Measurements from ENCODE around the gene RNF214.
"Not testable (repeated sequence)": the region's sequence is repeated elsewhere in the genome, so short reads cannot be mapped to it uniquely, and the experiment has no call there.

RNF214 gene

GRCh38 chr11:117201658-117202305 lies 30.7 kb upstream of the RNF214 start:
- no peak for DNase-seq
- Mint-ChIP-seq H3K4me3 (no peak overlapping the region), H3K36me3 (peaks cover 32 to 49% of the 10 kb centered on the region in 2 donors), H3K9me3 (no peaks in the 10 kb centered on the region), H3K27me3 (no peaks in the 10 kb centered on the region), H3K27ac (peak overlapping the region; percentile 42), H3K4me1 (peaks cover 15 to 33% of the 10 kb centered on the region in 2 donors)
- no peak for ATAC-seq (replicated peaks)

DNA sequence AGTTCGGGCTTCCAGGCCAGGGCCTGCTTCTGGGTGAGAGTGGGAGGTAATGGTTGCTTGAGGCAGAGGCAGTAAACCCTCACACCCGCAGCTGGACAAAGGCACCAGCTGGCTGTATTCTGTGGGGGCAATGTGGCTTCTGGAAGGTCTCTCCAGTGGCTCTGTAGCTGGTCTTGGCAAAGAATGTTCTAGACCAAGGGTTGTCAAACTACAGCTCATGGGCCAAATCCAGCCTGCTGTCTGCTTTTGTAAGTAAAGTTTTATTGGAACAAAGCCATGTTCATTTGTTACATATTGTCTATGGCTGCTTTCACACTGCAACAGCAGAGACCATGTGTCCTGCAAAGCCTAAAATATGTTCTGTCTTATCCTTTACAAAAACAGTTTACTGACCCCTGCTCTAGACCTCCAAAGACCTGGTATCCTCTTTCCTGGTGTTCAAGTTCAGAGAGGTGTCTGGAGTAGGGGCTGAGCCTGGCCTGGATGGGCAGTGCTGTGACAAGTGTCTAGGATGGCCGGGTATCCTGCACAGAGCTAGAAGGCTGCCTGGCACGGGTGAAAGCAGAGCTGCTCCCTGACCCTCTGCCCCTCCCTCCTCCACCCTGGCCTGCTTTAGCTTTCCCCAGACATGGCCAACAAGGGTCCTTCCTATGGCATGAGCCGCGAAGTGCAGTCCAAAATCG lies 29.9 kb upstream of the RNF214 start:
- peaks cover 14 to 30% of the 10 kb centered on the region in 2 donors for H3K4me1 Mint-ChIP-seq
- no peak overlapping the region for H3K4me3 Mint-ChIP-seq
- no peaks in the 10 kb centered on the region for H3K9me3 Mint-ChIP-seq
- ATAC-seq (replicated peaks) (peak in 1 of 2 donors; percentile 4), DNase-seq (no peak)
- no peaks in the 10 kb centered on the region for H3K27me3 Mint-ChIP-seq
- peak overlapping the region; percentile 15 for H3K27ac Mint-ChIP-seq
- H3K36me3 Mint-ChIP-seq: peaks cover 25 to 46% of the 10 kb centered on the region in 2 donors

- H3K27me3 Mint-ChIP-seq: no peaks in the 10 kb centered on the region
- peak overlapping the region; percentile 15 for H3K27ac Mint-ChIP-seq
- DNase-seq (no peak), ATAC-seq (replicated peaks) (peak in 1 of 2 donors; percentile 2)
- no peaks in the 10 kb centered on the region for H3K9me3 Mint-ChIP-seq
- H3K36me3 Mint-ChIP-seq: peaks cover 22 to 43% of the 10 kb centered on the region in 2 donors
- H3K4me3 Mint-ChIP-seq: no peak overlapping the region
- H3K4me1 Mint-ChIP-seq: peaks cover 11 to 25% of the 10 kb centered on the region in 2 donors
Observed at GRCh38 chr11:117203069-117203407, 29.4 kb upstream of the RNF214 start.

DNA sequence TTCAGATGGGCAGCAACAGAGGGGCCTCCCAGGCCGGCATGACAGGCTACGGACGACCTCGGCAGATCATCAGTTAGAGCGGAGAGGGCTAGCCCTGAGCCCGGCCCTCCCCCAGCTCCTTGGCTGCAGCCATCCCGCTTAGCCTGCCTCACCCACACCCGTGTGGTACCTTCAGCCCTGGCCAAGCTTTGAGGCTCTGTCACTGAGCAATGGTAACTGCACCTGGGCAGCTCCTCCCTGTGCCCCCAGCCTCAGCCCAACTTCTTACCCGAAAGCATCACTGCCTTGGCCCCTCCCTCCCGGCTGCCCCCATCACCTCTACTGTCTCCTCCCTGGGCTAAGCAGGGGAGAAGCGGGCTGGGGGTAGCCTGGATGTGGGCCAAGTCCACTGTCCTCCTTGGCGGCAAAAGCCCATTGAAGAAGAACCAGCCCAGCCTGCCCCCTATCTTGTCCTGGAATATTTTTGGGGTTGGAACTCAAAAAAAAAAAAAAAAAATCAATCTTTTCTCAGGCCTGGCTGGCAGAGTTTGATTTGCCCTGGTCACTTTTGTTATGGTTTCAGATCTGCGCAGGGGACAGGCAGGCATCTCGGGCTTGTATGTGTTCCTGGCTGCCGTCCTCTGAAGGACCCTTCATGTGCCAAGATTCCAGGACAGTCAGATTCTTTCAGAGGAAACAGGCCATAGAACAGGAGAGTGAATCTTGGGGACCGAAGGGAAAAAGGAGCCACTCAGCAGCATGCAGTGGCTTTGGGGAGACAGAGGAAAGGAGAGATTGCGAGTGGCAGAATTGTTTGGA lies 28.0 kb upstream of the RNF214 start:
- ATAC-seq (replicated peaks) (peak in 1 of 2 donors; percentile 16), DNase-seq (no peak)
- Mint-ChIP-seq H3K36me3 (peaks cover 22 to 38% of the 10 kb centered on the region in 2 donors), H3K9me3 (no peaks in the 10 kb centered on the region), H3K4me1 (peaks cover 7 to 15% of the 10 kb centered on the region in 2 donors), H3K4me3 (no peak overlapping the region), H3K27ac (peak overlapping the region; percentile 48), H3K27me3 (no peaks in the 10 kb centered on the region)

DNA sequence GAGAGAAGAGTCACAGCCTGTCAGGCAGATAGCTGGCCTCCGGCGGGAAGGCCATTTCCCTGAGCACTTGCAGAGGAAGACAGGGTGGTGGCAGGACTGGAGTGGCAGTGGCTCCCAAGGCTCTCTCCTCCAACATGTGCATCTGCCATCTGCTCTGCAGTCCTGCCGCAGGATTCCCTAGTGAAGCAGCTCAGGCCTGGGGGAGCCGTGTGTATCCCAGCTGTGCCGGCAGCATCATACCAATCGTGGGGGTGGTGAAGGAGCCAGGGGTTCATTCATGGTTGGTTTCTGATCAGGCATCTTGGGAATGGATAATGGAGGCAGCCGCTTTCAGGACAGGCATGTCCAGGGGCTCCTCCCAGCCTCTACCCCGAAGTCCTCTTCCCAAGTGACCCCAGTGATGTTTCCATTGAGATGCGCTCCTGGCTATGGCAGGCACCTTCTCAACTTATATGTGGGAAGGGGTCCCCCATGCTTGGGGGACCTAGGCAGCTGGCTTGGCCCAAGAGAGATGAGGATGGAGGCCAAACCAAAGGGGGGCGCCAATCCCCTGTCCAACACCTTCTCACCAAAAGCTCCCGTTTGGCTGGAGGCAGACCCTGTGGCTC lies 27.2 kb upstream of the RNF214 start:
- Mint-ChIP-seq H3K4me1 (peaks cover 7 to 15% of the 10 kb centered on the region in 2 donors), H3K27me3 (no peaks in the 10 kb centered on the region), H3K4me3 (no peak overlapping the region), H3K36me3 (peaks cover 22 to 43% of the 10 kb centered on the region in 2 donors), H3K27ac (peak overlapping the region; percentile 4), H3K9me3 (no peaks in the 10 kb centered on the region)
- DNase-seq: no peak
- ATAC-seq (replicated peaks): no peak

DNA sequence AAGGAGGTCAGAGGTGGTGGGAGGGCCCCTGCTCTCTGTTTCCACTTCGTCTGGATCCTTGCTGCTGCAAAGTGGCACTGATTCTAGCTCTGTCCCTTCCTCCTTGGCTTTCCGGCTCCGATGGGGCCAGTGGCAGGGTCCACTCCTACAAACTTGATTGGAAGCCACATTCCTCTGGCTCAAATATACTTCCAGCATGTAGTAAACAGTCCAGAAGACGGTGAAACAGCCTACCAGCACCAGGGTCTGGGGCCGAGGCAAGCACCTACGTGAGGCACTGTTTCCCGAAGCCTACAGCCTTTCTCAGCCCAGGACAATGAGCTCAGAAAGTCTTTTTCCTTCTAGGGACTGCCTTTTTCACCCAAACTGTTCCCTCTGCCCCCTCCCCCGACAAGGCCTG lies 26.4 kb upstream of the RNF214 start:
- not testable (repeated sequence) for H3K27me3 Mint-ChIP-seq; DNase-seq; H3K9me3 Mint-ChIP-seq; H3K4me3 Mint-ChIP-seq; H3K4me1 Mint-ChIP-seq; ATAC-seq (replicated peaks)
- peak overlapping the region; percentile 47 for H3K27ac Mint-ChIP-seq
- peaks cover 22 to 42% of the 10 kb centered on the region in 2 donors for H3K36me3 Mint-ChIP-seq

GRCh38 chr11:117206859-117207258 lies 25.6 kb upstream of the RNF214 start:
- DNase-seq; H3K27me3 Mint-ChIP-seq; H3K27ac Mint-ChIP-seq; H3K4me1 Mint-ChIP-seq; H3K4me3 Mint-ChIP-seq; ATAC-seq (replicated peaks); H3K9me3 Mint-ChIP-seq: not testable (repeated sequence)
- peaks cover 29 to 49% of the 10 kb centered on the region in 2 donors for H3K36me3 Mint-ChIP-seq

DNA sequence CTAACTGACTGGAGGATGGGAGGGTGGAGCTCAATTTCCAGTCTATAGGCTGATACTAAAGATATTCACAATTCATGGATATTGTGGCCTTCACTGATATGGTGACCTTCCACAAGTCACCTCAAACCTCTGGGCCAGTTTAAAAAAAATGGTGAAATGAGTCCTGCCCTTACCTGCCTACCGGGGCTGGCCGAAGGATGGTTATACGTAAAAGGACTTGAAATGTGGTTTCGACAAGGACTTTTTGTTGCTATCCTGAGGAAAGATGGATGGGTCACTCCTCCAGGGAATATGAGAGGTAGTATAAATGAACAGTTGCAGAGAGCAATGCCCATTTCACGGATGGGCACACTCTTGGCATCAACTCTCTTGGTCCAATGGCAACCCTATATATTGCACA lies 25.0 kb upstream of the RNF214 start:
- not testable (repeated sequence) for H3K4me3 Mint-ChIP-seq; H3K27me3 Mint-ChIP-seq; H3K9me3 Mint-ChIP-seq; H3K27ac Mint-ChIP-seq; H3K4me1 Mint-ChIP-seq; DNase-seq; ATAC-seq (replicated peaks)
- H3K36me3 Mint-ChIP-seq: peaks cover 29 to 53% of the 10 kb centered on the region in 2 donors

- H3K9me3 Mint-ChIP-seq; ATAC-seq (replicated peaks); H3K27me3 Mint-ChIP-seq; H3K27ac Mint-ChIP-seq; DNase-seq; H3K4me3 Mint-ChIP-seq; H3K4me1 Mint-ChIP-seq: not testable (repeated sequence)
- H3K36me3 Mint-ChIP-seq: peaks cover 29 to 51% of the 10 kb centered on the region in 2 donors
Observed at GRCh38 chr11:117208710-117209109, 23.8 kb upstream of the RNF214 start.

DNA sequence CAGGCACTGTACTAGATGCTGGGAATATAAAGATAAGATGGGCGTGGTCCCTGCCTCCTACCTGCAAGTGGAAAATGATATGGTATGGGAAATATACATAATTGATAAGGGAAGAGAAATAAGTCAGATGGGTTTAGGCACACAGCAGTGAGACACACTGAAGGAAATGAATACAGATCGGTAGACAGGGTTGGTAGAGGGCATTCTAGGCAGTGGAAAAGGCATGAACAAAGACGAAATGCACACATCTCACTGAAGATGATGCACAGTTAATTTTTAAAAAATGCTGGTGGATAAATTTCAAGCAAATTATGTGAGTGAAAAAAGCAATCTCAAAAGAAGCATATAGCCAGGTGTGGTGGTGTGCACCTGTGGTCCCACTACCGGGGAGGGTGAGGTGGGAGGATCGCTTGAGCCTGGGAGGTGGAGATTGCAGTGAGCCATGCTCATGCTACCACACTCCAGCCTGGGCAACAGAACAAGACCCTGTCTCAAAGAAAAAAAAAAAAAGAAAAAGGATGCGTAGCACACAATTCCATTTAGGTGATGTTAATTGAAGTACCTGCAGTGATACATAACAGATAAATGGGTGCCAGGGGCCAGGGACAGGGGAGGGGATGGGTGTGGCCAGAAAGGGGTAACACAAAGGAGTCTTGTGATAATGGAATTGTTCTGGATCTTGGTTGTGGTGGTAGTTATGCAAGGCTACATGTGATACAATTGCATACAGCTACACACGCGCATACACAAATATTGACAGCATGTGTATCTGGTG lies 22.9 kb upstream of the RNF214 start:
- H3K4me1 Mint-ChIP-seq; ATAC-seq (replicated peaks); H3K9me3 Mint-ChIP-seq; DNase-seq; H3K4me3 Mint-ChIP-seq; H3K27me3 Mint-ChIP-seq: not testable (repeated sequence)
- H3K27ac Mint-ChIP-seq: peak overlapping the region; percentile 73
- H3K36me3 Mint-ChIP-seq: peaks cover 31 to 53% of the 10 kb centered on the region in 2 donors

- ATAC-seq (replicated peaks): no peak
- Mint-ChIP-seq H3K36me3 (peaks cover 24 to 48% of the 10 kb centered on the region in 2 donors), H3K4me1 (peaks cover 0 to 2% of the 10 kb centered on the region in 2 donors), H3K27ac (no peak overlapping the region), H3K9me3 (no peaks in the 10 kb centered on the region), H3K4me3 (no peak overlapping the region), H3K27me3 (no peaks in the 10 kb centered on the region)
- DNase-seq: no peak
Observed at GRCh38 chr11:117210620-117211019, 21.9 kb upstream of the RNF214 start.

- H3K27me3 Mint-ChIP-seq: no peaks in the 10 kb centered on the region
- no peaks in the 10 kb centered on the region for H3K9me3 Mint-ChIP-seq
- no peak for ATAC-seq (replicated peaks)
- H3K4me3 Mint-ChIP-seq: no peak overlapping the region
- peaks cover 36 to 54% of the 10 kb centered on the region in 2 donors for H3K36me3 Mint-ChIP-seq
- DNase-seq: no peak
- H3K4me1 Mint-ChIP-seq: peaks cover 0 to 2% of the 10 kb centered on the region in 2 donors
- no peak overlapping the region for H3K27ac Mint-ChIP-seq
Observed at GRCh38 chr11:117212697-117213355, 19.6 kb upstream of the RNF214 start.

- DNase-seq (no peak), ATAC-seq (replicated peaks) (no peak)
- peaks cover 5% of the 10 kb centered on the region in 2 donors for H3K4me1 Mint-ChIP-seq
- peaks cover 46 to 71% of the 10 kb centered on the region in 2 donors for H3K36me3 Mint-ChIP-seq
- H3K27me3 Mint-ChIP-seq: no peaks in the 10 kb centered on the region
- H3K27ac Mint-ChIP-seq: peak overlapping the region; percentile 7
- no peak overlapping the region for H3K4me3 Mint-ChIP-seq
- no peaks in the 10 kb centered on the region for H3K9me3 Mint-ChIP-seq
Observed at GRCh38 chr11:117214404-117215110, 17.9 kb upstream of the RNF214 start.

Measured in stimulated activated naive B cell treated with anti-CD40 and anti-IgM and Interleukin-4, amounts not matched to agents 10 μg/mL and 1 μg/mL and 100 μg/mL, for 72 hours (primary cell).